Measurements from ENCODE around the gene RAB31.

- TF ChIP-seq CTCF (IDR thresholded peaks at IDR 0.05) (no peak), POLR2A (IDR thresholded peaks at IDR 0.05) (no peak)
Observed at GRCh38 chr18:9862686-9863085, 154.6 kb downstream of the RAB31 start.

Data from testis (tissue), 2 donors.